Keratinocyte (primary cell): ENCODE data around the gene RAP1GAP. TPM values are rescaled to one million over a fixed set of nuclear protein-coding genes. Genes with fewer than 3 reads are reported as not detected.
A peak's percentile ranks its signal among the peaks of the same experiment; 100 is the strongest.

Experiments
- DNase-seq: peaks from one replicate; pipeline ENCODE4 v3.0.0-alpha.2; 2011; ENCODE audit warnings: low read depth, missing footprints, low spot score
- FAIRE-seq: peaks from 2 replicates; lab custom pipeline; 2011; peaks lifted over from hg19 to GRCh38; lab: Jason Lieb, UNC
- H2AFZ ChIP-seq: 2 replicates; pipeline ENCODE4 v1.6.0; 2012; ENCODE audit warnings: low read length, control low read depth, inconsistent platforms; ENCODE audit not compliant: control insufficient read depth
- H3K27ac ChIP-seq: 2 replicates; pipeline ENCODE4 v1.5.1; 2011; ENCODE audit warnings: low read length; ENCODE audit not compliant: control insufficient read depth, insufficient read depth
- H3K27me3 ChIP-seq: 3 replicates; pipeline ENCODE4 v1.6.0; 2011; ENCODE audit warnings: low read length; ENCODE audit not compliant: control insufficient read depth, insufficient read depth; ENCODE audit errors: extremely low read depth
- H3K36me3 ChIP-seq, 2 experiments: 2 replicates in 1 of 2; 3 replicates in 1 of 2; pipeline ENCODE4 v1.5.1; 2011; ENCODE audit warnings: low read length in 2 of 2, mild to moderate bottlenecking in 1 of 2; ENCODE audit not compliant: control insufficient read depth in 2 of 2, insufficient read depth in 2 of 2; ENCODE audit errors: extremely low read depth in 1 of 2
- H3K4me1 ChIP-seq: 3 replicates; pipeline ENCODE4 v1.5.1; 2011; ENCODE audit warnings: low read length; ENCODE audit not compliant: control insufficient read depth, insufficient read depth; ENCODE audit errors: extremely low read depth
- H3K4me2 ChIP-seq: 3 replicates; pipeline ENCODE4 v1.6.0; 2011; ENCODE audit warnings: low read depth, low read length; ENCODE audit not compliant: control insufficient read depth, insufficient read depth; ENCODE audit errors: extremely low read depth
- H3K4me3 ChIP-seq, 3 experiments: fragments of 200-600 bp in 1 of 3; sonication (generic) in 1 of 3; 2 replicates in 2 of 3; 3 replicates in 1 of 3; pipeline ENCODE4 v1.5.1; 2011 to 2016; ENCODE audit warnings: low read length in 3 of 3, mild to moderate bottlenecking in 3 of 3, control low read depth in 2 of 3, inconsistent platforms in 1 of 3, low read depth in 1 of 3, mixed read lengths in 1 of 3, mixed run types in 1 of 3, moderate library complexity in 1 of 3; ENCODE audit not compliant: control insufficient read depth in 2 of 3, insufficient read depth in 2 of 3; ENCODE audit errors: extremely low read depth in 1 of 3
- H3K79me2 ChIP-seq: 2 replicates; pipeline ENCODE4 v1.6.0; 2012; ENCODE audit warnings: low read length; ENCODE audit not compliant: control insufficient read depth, insufficient read depth
- H3K9ac ChIP-seq: 3 replicates; pipeline ENCODE4 v1.6.0; 2011; ENCODE audit warnings: low read length; ENCODE audit not compliant: control insufficient read depth, insufficient read depth; ENCODE audit errors: extremely low read depth
- H3K9me1 ChIP-seq: 3 replicates; pipeline ENCODE4 v1.6.0; 2011; ENCODE audit warnings: low read length; ENCODE audit not compliant: control insufficient read depth, insufficient read depth; ENCODE audit errors: extremely low read depth
- H3K9me3 ChIP-seq: 2 replicates; pipeline ENCODE4 v1.5.1; 2012; ENCODE audit warnings: low read depth, low read length; ENCODE audit not compliant: control insufficient read depth
- H4K20me1 ChIP-seq: 3 replicates; pipeline ENCODE4 v1.6.0; 2011; ENCODE audit warnings: low read length; ENCODE audit not compliant: control insufficient read depth, insufficient read depth; ENCODE audit errors: extremely low read depth
- CTCF ChIP-seq, 3 experiments: IDR thresholded peaks in 1 of 3; conservative IDR thresholded peaks in 1 of 3; optimal IDR thresholded peaks in 1 of 3; 2 replicates in 2 of 3; 3 replicates in 1 of 3; pipeline versions ENCODE3 to v1.5.1; 2011; ENCODE audit warnings: low read length in 3 of 3, mild to moderate bottlenecking in 3 of 3, moderate library complexity in 2 of 3, control low read depth in 1 of 3, inconsistent platforms in 1 of 3; ENCODE audit not compliant: insufficient read depth in 2 of 3; ENCODE audit errors: extremely low read depth in 1 of 3
- EZH2 ChIP-seq: IDR thresholded peaks from one replicate; pipeline ENCODE4 v1.6.1; 2012; ENCODE audit warnings: inconsistent platforms, mild to moderate bottlenecking, low read length, moderate library complexity
- dilution Hi-C: fragments of 300-500 bp; cut with MboI; formaldehyde crosslinking; loops from one replicate; pipeline ENCODE4 v1.7.0; 2020; ENCODE audit warnings: low sequenced_read_pairs; ENCODE audit not compliant: extremely low pct_ligation_motif_present
- polyA plus RNA-seq, 5 experiments: library from polyadenylated mRNA; depleted of rRNA in 3 of 5; stranded (reverse) in 3 of 5; stranded (forward) in 1 of 5; unstranded in 1 of 5; fragments of >200 nt; gene quantifications; 1 replicate in 1 of 5; 2 replicates in 3 of 5; 3 replicates in 1 of 5; pipeline versions ENCODE4 v1.2.1 to v1.2.3, GENCODE V29; 2011 to 2012; ENCODE audit warnings: missing spikeins in 2 of 5, low read depth in 1 of 5, low replicate concordance in 1 of 5

Gene RAP1GAP
- polyA plus RNA-seq, 1 donor (not counting 4 experiments of a cell fraction or from before 2014, with no cell fraction given), result 1.1 TPM

DNA sequence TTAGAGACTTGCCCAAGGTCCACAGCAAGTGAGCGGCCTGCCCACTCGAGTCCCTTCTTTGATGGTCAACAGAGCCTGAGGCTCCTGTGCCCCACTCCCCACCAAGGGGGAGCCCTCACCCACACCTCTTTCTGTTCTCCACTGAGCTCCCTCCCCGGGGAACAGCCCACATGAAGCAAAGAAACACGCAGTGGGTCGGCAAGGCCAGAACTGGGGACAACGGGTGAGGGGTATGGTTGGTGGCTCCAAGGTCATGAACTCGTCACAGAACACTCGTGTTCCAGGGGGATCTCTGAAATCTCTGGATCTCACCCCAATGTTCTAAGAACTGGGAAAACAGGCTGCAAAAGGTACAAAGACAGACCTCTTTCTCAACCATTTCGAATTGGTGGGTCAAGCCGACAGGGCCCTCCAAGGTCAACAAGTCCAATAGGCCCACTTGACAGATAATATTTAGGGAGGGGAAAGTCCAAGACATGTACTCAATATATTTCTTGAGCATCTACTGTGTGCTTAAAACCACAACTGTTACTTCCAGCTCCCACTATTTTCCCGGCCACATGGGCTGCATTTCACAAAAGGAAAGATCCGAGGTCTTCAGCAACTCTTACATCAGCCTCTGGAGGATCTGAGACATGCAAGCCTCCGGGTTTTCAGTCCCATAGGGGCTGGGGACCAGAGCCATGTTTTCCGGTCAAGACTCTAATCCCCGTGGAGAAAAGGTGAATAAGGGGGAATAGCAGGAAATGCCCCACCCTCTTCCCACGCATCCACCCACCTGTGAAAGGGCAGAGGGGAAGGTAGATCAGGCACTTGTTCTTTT, 1.1 kb upstream of the RAP1GAP start:
- no peak for TF ChIP-seq CTCF (optimal IDR thresholded peaks at IDR 0.05 in 1 of 3, IDR thresholded peaks at IDR 0.05 in 1 of 3, conservative IDR thresholded peaks at IDR 0.05 in 1 of 3; ENCODE audit: extremely low read depth in 1 of 3, insufficient read depth in 2 of 3, low read length in 3 of 3)
- no peak for TF ChIP-seq EZH2
- H2AFZ ChIP-seq, result no peak overlapping the region
- FAIRE-seq, result no peak
- no peak for DNase-seq
- H3K27me3 ChIP-seq, result peaks cover 44% of the 10 kb centered on the region
- H3K4me3 ChIP-seq, result no peak overlapping the region
- H3K9ac ChIP-seq, result no peak overlapping the region
- no peaks in the 10 kb centered on the region for H3K79me2 ChIP-seq
- dilution Hi-C loops, result no loop called here
- H3K9me1 ChIP-seq, result peaks cover 3% of the 10 kb centered on the region
- H4K20me1 ChIP-seq, result no peaks in the 10 kb centered on the region
- peaks cover 11% of the 10 kb centered on the region for H3K4me1 ChIP-seq
- no peak overlapping the region for H3K27ac ChIP-seq
- no peaks in the 10 kb centered on the region for H3K9me3 ChIP-seq
- H3K36me3 ChIP-seq, result no peaks in the 10 kb centered on the region
- H3K4me2 ChIP-seq, result no peak overlapping the region

- Histone ChIP-seq H3K36me3 (no peaks in the 10 kb centered on the region), H3K9me3 (no peaks in the 10 kb centered on the region), H4K20me1 (no peaks in the 10 kb centered on the region), H3K27me3 (peaks cover 44% of the 10 kb centered on the region), H3K9me1 (peaks cover 3% of the 10 kb centered on the region), H3K4me3 (no peak overlapping the region), H3K9ac (no peak overlapping the region), H3K4me1 (peaks cover 11% of the 10 kb centered on the region), H3K4me2 (peak overlapping the region; percentile 67), H3K79me2 (no peaks in the 10 kb centered on the region), H2AFZ (no peak overlapping the region), H3K27ac (no peak overlapping the region)
- FAIRE-seq, result no peak
- dilution Hi-C loops, result no loop called here
- no peak for TF ChIP-seq EZH2
- no peak for TF ChIP-seq CTCF (optimal IDR thresholded peaks at IDR 0.05 in 1 of 3, IDR thresholded peaks at IDR 0.05 in 1 of 3, conservative IDR thresholded peaks at IDR 0.05 in 1 of 3; ENCODE audit: extremely low read depth in 1 of 3, insufficient read depth in 2 of 3, low read length in 3 of 3)
- no peak for DNase-seq
These were observed 253 bp downstream of the RAP1GAP start for GRCh38 chr1:21668951-21669257.
